Measurements from ENCODE around the gene UBR3.

GRCh38 chr2:170106102-170106840, 279.0 kb downstream of the UBR3 start:
- TF ChIP-seq CTCF (conservative IDR thresholded peaks at IDR 0.05; ENCODE audit: low read depth, low read length) (no peak), RAD21 (IDR thresholded peaks at IDR 0.05; ENCODE audit: low read length) (no peak), POLR2A (IDR thresholded peaks at IDR 0.05; ENCODE audit: low read depth, low read length) (no peak), RCOR1 (IDR thresholded peaks at IDR 0.05; ENCODE audit: insufficient replicate concordance, low read length) (no peak), USF2 (IDR thresholded peaks at IDR 0.05; ENCODE audit: low read depth, low read length) (no peak), FOS (IDR thresholded peaks at IDR 0.05; ENCODE audit: low read depth, low read length) (no peak), CEBPB (IDR thresholded peaks at IDR 0.05; ENCODE audit: low read depth, low read length) (no peak), SMC3 (IDR thresholded peaks at IDR 0.05; ENCODE audit: low read depth, low read length) (no peak)
